T-helper 17 cell (primary cell): Measurements from ENCODE around the gene DNAJC16. TPM values are rescaled to one million over a fixed set of nuclear protein-coding genes. Genes with fewer than 3 reads are reported as not detected.

Source experiments
- ATAC-seq: fragments of 150-1000 bp; cut with Tn5 transposase; 2 replicates; pipeline ENCODE4 v1.10.0; 2021; ENCODE audit warnings: mild to moderate bottlenecking, moderate library complexity
- DNase-seq, 3 donors: peaks; one replicate each; pipeline versions ENCODE4 v3.0.0 to v3.0.0-alpha.2; 2020 to 2021
- H3K9me3 ChIP-seq: one replicate; pipeline ENCODE4 v1.7.0; 2013; ENCODE audit warnings: low read length, mild to moderate bottlenecking; ENCODE audit not compliant: control insufficient read depth, poor library complexity, severe bottlenecking
- H3K27ac Mint-ChIP-seq: one replicate; pipeline ENCODE4 v1.8.0; 2022; ENCODE audit warnings: mild to moderate bottlenecking, moderate library complexity, mixed read lengths
- H3K27me3 Mint-ChIP-seq: one replicate; pipeline ENCODE4 v1.8.0; 2022; ENCODE audit warnings: mixed read lengths
- H3K36me3 Mint-ChIP-seq: one replicate; pipeline ENCODE4 v1.8.0; 2022; ENCODE audit warnings: low read depth, mixed read lengths
- H3K4me1 Mint-ChIP-seq: one replicate; pipeline ENCODE4 v1.8.0; 2022; ENCODE audit warnings: mild to moderate bottlenecking, mixed read lengths
- H3K4me3 Mint-ChIP-seq: one replicate; pipeline ENCODE4 v1.8.0; 2022; ENCODE audit warnings: mild to moderate bottlenecking, moderate library complexity, mixed read lengths
- total RNA-seq, 4 donors: library from RNA in 2 of 4; stranded (reverse) in 2 of 4; gene quantifications; one replicate each; pipeline ENCODE4 v1.2.3 and lab custom pipeline; 2022 to 2026

The DNAJC16 gene
- total RNA-seq, 2 donors from 2014 or later, result 13.2 to 20.5 TPM

DNA sequence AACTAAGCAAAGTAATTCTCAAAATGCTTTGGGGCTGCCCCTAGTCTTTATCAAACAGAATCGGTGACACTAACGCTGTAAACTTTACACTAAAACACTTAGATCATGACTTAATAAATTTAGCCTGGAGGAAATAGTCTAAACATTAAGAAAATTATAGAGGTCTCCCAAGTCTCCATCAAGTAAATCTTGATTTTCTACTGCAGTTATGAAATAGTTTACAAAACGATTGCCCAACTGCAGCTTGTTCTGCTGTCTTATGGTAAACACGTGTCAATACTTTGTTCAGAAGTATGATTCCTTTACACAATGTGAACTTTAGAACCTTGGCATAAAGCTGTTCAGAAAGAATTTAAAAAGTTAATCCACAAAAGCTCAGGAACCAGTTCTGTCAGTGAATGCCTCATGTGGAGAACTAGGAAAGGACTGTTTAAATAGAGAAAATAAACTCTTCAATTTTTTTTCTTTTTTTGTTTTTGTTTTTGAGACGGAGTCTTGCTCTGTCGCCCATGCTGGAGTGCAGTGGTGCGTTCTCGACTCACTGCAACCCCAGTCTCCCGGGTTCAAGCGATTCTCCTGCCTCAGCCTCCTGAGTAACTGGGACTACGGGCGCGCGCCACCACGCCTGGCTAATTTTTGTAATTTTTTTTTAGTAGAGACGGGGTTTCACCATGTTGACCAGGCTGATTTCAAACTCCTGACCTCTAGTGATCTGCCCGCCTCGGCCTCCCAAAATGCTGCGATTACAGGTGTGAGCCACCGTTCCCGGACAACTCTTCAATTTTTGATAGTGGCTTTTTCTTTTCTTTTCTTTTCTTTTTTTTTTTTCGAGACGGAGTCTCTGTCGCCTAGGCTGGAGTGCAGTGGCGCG lies 92.2 kb downstream of the DNAJC16 start:
- DNase-seq (no peak), ATAC-seq (no peak)
- Mint-ChIP-seq H3K36me3 (no peaks in the 10 kb centered on the region), H3K27me3 (no peaks in the 10 kb centered on the region), H3K4me3 (peak overlapping the region; percentile 91), H3K4me1 (peaks cover 39% of the 10 kb centered on the region), H3K27ac (peak overlapping the region; percentile 90)
- H3K9me3 ChIP-seq, result no peaks in the 10 kb centered on the region

DNA sequence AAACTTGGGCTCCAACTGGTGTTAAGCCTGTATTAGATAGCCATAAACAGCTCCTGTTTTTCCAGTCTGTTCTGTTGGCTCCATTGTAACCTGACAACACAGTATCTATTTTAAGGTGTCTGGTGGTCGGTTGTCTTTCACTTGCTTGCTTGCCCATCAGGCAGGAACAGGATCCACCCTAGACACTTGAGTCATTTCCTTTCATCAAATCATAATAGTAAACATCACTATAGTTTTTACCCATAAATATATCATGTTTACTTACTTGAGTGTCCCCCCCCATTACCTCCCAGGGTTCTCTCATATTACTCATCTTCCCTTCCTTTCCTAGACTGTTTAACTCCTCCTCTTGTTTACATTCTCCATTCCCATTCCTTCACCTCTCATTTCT lies 93.5 kb downstream of the DNAJC16 start:
- Mint-ChIP-seq H3K4me3 (peak overlapping the region; percentile 3), H3K27ac (peak overlapping the region; percentile 88), H3K27me3 (no peaks in the 10 kb centered on the region), H3K4me1 (peaks cover 44% of the 10 kb centered on the region), H3K36me3 (no peaks in the 10 kb centered on the region)
- DNase-seq (no peak), ATAC-seq (no peak)
- H3K9me3 ChIP-seq, result no peaks in the 10 kb centered on the region

DNA sequence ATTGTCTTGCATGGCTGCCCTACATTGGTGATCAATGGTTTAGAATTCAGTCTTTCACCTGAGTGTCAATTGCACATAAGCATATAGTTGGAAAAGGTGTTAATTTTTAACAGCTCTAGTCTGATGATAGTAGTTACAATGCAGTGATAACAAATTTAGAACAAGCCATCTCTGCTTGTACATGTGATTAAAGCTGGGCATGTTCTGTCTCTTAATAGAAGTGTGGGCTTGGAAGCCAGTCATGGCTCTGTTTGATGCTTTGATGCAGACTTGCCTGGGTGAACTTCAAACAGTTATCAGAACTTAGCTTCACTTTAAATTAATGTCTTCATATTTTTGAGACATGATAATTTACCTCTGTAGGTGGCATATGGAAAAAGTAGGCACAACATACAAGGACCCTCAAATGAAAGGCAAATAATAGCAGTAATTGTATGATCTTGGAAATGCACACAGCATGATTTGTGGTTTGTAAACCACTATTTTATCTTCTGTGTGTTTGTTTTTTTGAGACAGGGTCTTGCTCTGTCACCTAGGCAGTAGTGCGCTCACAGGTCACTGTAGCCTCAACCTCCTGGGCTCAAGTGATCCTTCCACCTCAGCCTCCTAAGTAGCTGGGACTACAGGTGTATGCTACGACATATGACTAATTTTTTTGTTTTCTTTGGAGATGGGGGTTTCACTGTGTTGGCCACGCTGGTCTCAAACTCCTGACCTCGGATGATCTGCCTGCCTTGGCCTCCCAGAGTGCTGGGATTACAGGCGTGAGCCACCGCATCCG lies 94.4 kb downstream of the DNAJC16 start:
- DNase-seq (no peak), ATAC-seq (no peak)
- peak overlapping the region; percentile 88 for H3K27ac Mint-ChIP-seq
- no peaks in the 10 kb centered on the region for H3K27me3 Mint-ChIP-seq
- H3K4me3 Mint-ChIP-seq, result no peak overlapping the region
- peaks cover 46% of the 10 kb centered on the region for H3K4me1 Mint-ChIP-seq
- H3K36me3 Mint-ChIP-seq, result no peaks in the 10 kb centered on the region
- no peaks in the 10 kb centered on the region for H3K9me3 ChIP-seq

DNA sequence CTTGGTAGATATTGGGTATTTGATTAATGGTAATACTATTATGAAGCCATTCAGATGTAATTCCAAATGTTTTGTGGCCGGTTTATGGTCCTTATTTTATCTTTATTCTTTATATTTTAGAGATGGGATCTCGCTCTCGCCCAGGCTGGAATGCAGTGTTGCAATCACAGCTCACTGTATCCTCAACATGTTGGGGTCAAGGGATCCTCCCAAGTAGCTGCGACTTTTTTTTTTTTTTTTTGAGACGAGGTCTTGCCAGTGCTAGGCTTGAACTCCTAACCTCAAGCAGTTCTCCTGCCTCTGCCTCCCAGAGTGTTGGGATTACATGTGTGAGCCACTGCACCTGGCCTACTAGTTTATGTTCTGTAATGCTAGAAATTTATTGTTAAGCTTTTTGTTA lies 95.3 kb downstream of the DNAJC16 start:
- peak overlapping the region; percentile 39 for H3K27ac Mint-ChIP-seq

DNA sequence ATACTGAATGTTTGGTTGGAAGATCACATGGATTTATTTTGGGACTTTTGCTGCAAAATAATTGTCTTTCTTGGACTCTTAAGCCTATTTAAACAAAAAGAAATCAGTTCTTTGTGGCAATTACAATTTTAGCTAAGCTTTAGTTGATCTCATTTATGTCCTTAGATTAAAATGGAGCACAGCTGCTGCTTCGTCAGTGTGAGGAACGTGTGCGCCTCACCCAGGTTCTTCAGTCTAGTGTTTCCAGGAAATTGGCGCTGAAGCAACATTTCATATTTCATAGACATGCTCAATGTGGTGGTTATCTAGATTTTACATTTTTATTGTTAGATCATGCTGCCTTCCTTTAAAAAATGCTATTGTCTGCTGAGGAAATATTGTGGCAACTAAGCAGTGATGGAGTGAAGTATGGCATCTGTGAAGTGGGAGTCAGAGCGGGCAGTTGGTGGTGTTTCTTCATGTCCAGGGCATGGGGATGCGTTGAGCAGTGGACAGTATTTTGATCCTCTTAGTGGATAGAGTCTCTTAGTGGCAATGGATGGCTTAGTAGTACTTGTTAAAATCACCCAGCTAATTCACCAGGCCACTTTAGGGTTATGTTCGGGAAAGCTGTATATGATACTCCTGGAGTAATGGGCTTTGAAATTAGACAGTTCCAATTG lies 96.2 kb downstream of the DNAJC16 start:
- H3K27ac Mint-ChIP-seq, result peak overlapping the region; percentile 53
- H3K4me3 Mint-ChIP-seq, result peak overlapping the region; percentile 31
- H3K9me3 ChIP-seq, result no peaks in the 10 kb centered on the region
- no peak for ATAC-seq
- peaks cover 46% of the 10 kb centered on the region for H3K4me1 Mint-ChIP-seq
- no peaks in the 10 kb centered on the region for H3K36me3 Mint-ChIP-seq
- DNase-seq, result no peak
- H3K27me3 Mint-ChIP-seq, result no peaks in the 10 kb centered on the region

More for the DNA sequence above, 95.3 kb downstream of the DNAJC16 start:
- ATAC-seq (no peak), DNase-seq (no peak)
- H3K4me1 Mint-ChIP-seq, result peaks cover 46% of the 10 kb centered on the region
- no peak overlapping the region for H3K4me3 Mint-ChIP-seq
- no peaks in the 10 kb centered on the region for H3K27me3 Mint-ChIP-seq
- H3K9me3 ChIP-seq, result no peaks in the 10 kb centered on the region
- H3K36me3 Mint-ChIP-seq, result no peaks in the 10 kb centered on the region

DNA sequence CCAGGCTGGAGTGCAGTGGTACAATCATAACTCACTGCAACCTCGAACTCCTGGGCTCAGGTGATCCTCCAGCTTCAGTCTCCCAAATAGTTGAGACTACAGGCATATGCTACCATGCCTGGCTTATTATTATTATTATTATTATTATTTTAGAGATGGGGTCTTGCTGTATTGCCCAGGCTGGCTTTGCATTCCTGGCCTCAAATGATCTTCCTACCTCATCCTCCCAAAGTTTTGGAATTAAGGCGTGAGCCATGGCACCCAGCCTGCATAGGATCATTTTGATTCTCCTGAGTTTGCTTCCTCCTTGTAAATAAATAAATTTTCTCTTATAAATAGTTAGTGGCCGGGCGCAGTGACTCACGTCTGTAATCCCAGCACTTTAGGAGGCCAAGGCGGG lies 96.8 kb downstream of the DNAJC16 start:
- Mint-ChIP-seq H3K27me3 (no peaks in the 10 kb centered on the region), H3K27ac (no peak overlapping the region), H3K4me3 (no peak overlapping the region), H3K4me1 (peaks cover 45% of the 10 kb centered on the region), H3K36me3 (no peaks in the 10 kb centered on the region)
- no peaks in the 10 kb centered on the region for H3K9me3 ChIP-seq
- no peak for DNase-seq
- ATAC-seq, result no peak

DNA sequence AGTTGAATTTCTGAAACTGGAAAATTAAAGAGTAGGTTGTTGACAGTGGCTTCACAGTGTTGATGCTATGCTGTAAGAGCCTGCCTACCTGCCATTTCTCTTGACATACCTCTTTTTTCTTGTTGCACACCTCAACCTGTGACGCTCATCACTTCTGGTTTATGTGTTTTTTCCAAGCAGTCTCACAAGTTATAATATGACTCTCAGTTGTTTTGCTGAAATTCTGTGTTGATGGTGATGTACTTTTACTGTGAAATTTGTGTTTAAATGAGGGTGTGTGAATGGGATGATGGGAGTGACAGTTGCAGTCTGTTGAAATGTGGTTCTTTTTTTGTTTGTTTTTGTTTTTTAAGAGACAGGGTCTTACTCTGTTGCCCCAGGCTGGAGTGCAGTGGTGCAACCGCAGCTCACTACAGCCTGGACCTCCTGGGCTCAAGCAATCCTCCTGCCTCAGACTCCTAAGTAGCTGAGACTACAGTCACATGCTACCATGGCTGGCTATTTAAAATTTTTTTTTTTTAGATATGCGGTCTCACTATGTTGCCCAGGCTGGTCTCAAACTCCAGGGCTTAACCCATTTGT lies 97.6 kb downstream of the DNAJC16 start:
- peaks cover 39% of the 10 kb centered on the region for H3K4me1 Mint-ChIP-seq
- ATAC-seq (no peak), DNase-seq (no peak)
- H3K4me3 Mint-ChIP-seq, result no peak overlapping the region
- no peaks in the 10 kb centered on the region for H3K36me3 Mint-ChIP-seq
- H3K9me3 ChIP-seq, result no peaks in the 10 kb centered on the region
- no peaks in the 10 kb centered on the region for H3K27me3 Mint-ChIP-seq
- H3K27ac Mint-ChIP-seq, result peak overlapping the region; percentile 57

DNA sequence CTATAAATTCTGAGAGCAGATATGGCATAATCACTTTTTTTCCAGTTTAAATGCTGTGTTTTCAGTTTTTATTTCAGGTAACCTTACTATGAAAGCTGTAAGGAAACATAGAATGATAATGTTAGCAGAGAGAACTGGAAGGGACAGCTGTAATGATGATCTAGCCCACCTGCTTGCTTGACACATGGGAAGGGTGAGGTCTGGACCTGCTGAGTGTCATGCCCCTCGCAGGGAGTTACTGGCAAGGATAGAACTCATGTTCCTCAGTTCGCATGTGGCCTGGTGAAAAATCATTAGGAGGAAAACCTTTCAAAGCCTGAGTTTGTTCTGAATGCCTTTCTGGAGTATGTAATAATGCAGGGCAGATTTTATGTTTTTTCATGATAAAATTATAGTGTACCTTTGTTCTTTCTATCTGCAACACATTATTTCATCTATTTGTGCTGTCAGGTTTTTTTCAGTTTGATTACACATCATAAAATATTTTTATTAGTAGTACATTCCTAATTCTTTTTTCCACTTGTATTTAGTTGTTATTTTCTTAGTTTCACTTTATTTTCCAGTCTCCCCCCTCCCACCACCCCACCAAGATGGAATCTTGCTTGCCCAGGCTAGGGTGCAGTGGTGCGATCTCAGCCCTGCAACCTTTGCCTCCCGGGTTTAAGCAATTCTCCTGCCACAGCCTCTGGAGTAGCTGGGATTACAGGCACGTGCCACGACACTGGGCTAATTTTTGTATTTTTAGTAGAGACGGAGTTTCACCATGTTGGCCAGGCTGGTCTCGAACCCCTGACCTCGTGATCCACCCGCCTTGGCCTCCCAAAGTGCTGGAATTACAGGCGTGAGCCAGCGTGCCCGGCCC lies 98.6 kb downstream of the DNAJC16 start:
- DNase-seq, result no peak
- Mint-ChIP-seq H3K36me3 (no peaks in the 10 kb centered on the region), H3K27ac (no peak overlapping the region), H3K27me3 (no peaks in the 10 kb centered on the region), H3K4me1 (peaks cover 35% of the 10 kb centered on the region), H3K4me3 (no peak overlapping the region)
- ATAC-seq, result no peak
- no peaks in the 10 kb centered on the region for H3K9me3 ChIP-seq

Other genes starting within 250 kb of the DNAJC16 start
- 100 to 1,000 TPM; 135 to 197 TPM for gene EFHD2, start 117.0 kb upstream of the DNAJC16 start, total RNA-seq
- gene CTRC, start 88.4 kb upstream of the DNAJC16 start, total RNA-seq, result 1 to 10 TPM; 2.7 to 2.9 TPM
- not detected for gene CELA2A, start 70.1 kb upstream of the DNAJC16 start, total RNA-seq
- gene CELA2B, start 50.7 kb upstream of the DNAJC16 start, total RNA-seq, result not detected
- gene CASP9, start 2.6 kb upstream of the DNAJC16 start, total RNA-seq, result 10 to 100 TPM; 11.4 to 14.8 TPM
- gene AGMAT, start 58.2 kb downstream of the DNAJC16 start, total RNA-seq, result 1 to 10 TPM; 5.7 to 6.8 TPM
- 10 to 100 TPM; 27.5 to 31.1 TPM for gene DDI2, start 90.6 kb downstream of the DNAJC16 start, total RNA-seq
- 10 to 100 TPM; 54.8 to 72.8 TPM for gene PLEKHM2, start 157.5 kb downstream of the DNAJC16 start, total RNA-seq
- gene SLC25A34, start 209.4 kb downstream of the DNAJC16 start, total RNA-seq, result 1 to 10 TPM; 1.5 to 1.9 TPM
- gene TMEM82, start 215.7 kb downstream of the DNAJC16 start, total RNA-seq, result not detected
- under 1 TPM in 1 of 2 donors, not detected in 1; 0.21 TPM for gene FBLIM1, start 231.9 kb downstream of the DNAJC16 start, total RNA-seq